ENCODE results near the gene POLA1. TPM values are rescaled to one million over a fixed set of nuclear protein-coding genes. Genes with fewer than 3 reads are reported as not detected.
A peak's percentile ranks its signal among the peaks of the same experiment; 100 is the strongest.

POLA1 gene
- total and polyA plus RNA-seq, 2 of the 4 experiments (the other 2 are of a cell fraction): 4.0 to 15.1 TPM

- no peak overlapping the region for H4K5ac ChIP-seq (ENCODE audit: low read depth, low read length)
- H3K18ac ChIP-seq (ENCODE audit: low read depth, low read length): no peak overlapping the region; the same call in 1 of the 2 replicates
- no peak overlapping the region for H2BK15ac ChIP-seq (ENCODE audit: low read depth, low read length)
- DNase-seq: peak; percentile 67
- no peak overlapping the region for H3K9ac ChIP-seq (ENCODE audit: low read depth, low read length)
- ChIA-PET CTCF (no interaction called here), POLR2A (ENCODE audit: unreplicated experiment) (no interaction called here)
- peak overlapping the region; percentile 76 for H2BK120ac ChIP-seq (ENCODE audit: low read depth, low read length)
- H4K8ac ChIP-seq (ENCODE audit: low read depth in 2 of 2, low read length in 2 of 2): peak overlapping the region in 1 of 2 experiments; percentile 66; a peak in 2 of 4 replicates
- H2BK20ac ChIP-seq (ENCODE audit: low read depth, low read length): no peak overlapping the region
- intact Hi-C loops (cut with micrococcal nuclease) (no loop called here), in situ Hi-C loops (cut with MboI; ENCODE audit: low sequenced_read_pairs) (no loop called here), dilution Hi-C loops (cut with HindIII; ENCODE audit: low sequenced_read_pairs, unreplicated experiment) (no loop called here)
- no CpG with 5 or more reads among the region's 3 CpGs for WGBS, 2 experiments (ENCODE audit: extremely low coverage in 2 of 2, insufficient read length in 1 of 2)
- no peak overlapping the region for H3K4me3 ChIP-seq (ENCODE audit: insufficient read depth, low read depth, low read length)
- no peaks in the 10 kb centered on the region for H3K27me3 ChIP-seq (ENCODE audit: control insufficient read depth, insufficient read depth, low read length)
- no peak overlapping the region for H3K27ac ChIP-seq (ENCODE audit: insufficient read depth, low read length)
- no peak overlapping the region for H3K4me2 ChIP-seq (ENCODE audit: low read depth, low read length)
- peak overlapping the region; percentile 73 for H2BK5ac ChIP-seq (ENCODE audit: low read depth, low read length, poor library complexity, severe bottlenecking)
- TF ChIP-seq CEBPB (IDR thresholded peaks at IDR 0.05; ENCODE audit: low read depth, low read length) (0 out of 2 replicates have a peak, but pooled peaks have one; percentile 7), SMC3 (IDR thresholded peaks at IDR 0.05; ENCODE audit: low read depth, low read length) (no peak)
- peaks cover 4% of the 10 kb centered on the region; the same call in 1 of the 2 replicates for H3K4me1 ChIP-seq (ENCODE audit: control insufficient read depth, insufficient read depth, low read length)
- no peaks in the 10 kb centered on the region for H4K20me1 ChIP-seq (ENCODE audit: insufficient read depth, low read length)
- no peak overlapping the region for H2AK9ac ChIP-seq (replicated peaks; ENCODE audit: low read depth, low read length, poor library complexity)
- no peaks in the 10 kb centered on the region for H3K36me3 ChIP-seq (ENCODE audit: control insufficient read depth, insufficient read depth, low read length)
- H2AK5ac ChIP-seq (ENCODE audit: low read depth, low read length): no peak overlapping the region
- no peak overlapping the region for H2AFZ ChIP-seq (replicated peaks; ENCODE audit: low read length, poor library complexity)
- 0 out of 2 replicates have a peak, but pooled peaks cover 3% of the 10 kb centered on the region for H3K9me1 ChIP-seq (ENCODE audit: insufficient read depth, low read length)
- peak; percentile 77 for ATAC-seq (ENCODE audit: low read depth)
- H3K23ac ChIP-seq (ENCODE audit: low read depth, low read length): no peak overlapping the region
- H4K91ac ChIP-seq (ENCODE audit: insufficient read depth, low read depth, low read length): peak overlapping the region; percentile 69; the same call in 1 of the 2 replicates
- no peaks in the 10 kb centered on the region for H3K9me3 ChIP-seq (ENCODE audit: control insufficient read depth, insufficient read depth, low read length)
- H3K4ac ChIP-seq (ENCODE audit: low read depth, low read length): no peak overlapping the region
- no TSS peak for BruUV-seq (replicated peaks)
- no peaks in the 10 kb centered on the region for H3K79me1 ChIP-seq (ENCODE audit: low read depth in 1 of 2, low read length in 2 of 2)
- H3K56ac ChIP-seq (ENCODE audit: extremely low read depth, insufficient read depth, low read length): no peak overlapping the region
- H3K14ac ChIP-seq (replicated peaks; ENCODE audit: low read depth, low read length): no peak overlapping the region
These were observed 176.4 kb downstream of the POLA1 start for GRCh38 chrX:24870143-24870542.

All from IMR-90 (cell line).